PC-3 (cell line): Measurements from ENCODE around the gene TUBGCP3. TPM values are rescaled to one million over a fixed set of nuclear protein-coding genes. Genes with fewer than 3 reads are reported as not detected.

ENCODE experiments used
- ATAC-seq: fragments of 200-7000 bp; cut with Tn5 transposase; 2 replicates; pipeline ENCODE4 v1.9.1; 2020; ENCODE audit warnings: mild to moderate bottlenecking, moderate library complexity
- BruUV-seq: library from RNA; stranded (reverse); fragments of 400-500 nt; replicated peaks from 2 replicates; lab custom pipeline; 2021; lab: Mats Ljungman, UMichigan
- CTCF ChIA-PET: fragments of 300-600 bp; sonication (Branson Sonifier 250); formaldehyde crosslinking; loops from one replicate; lab custom pipeline; 2022; ENCODE audit warnings: antibody characterized with exemption; lab: Charles Lee
- POLR2A ChIA-PET: fragments of 300-600 bp; sonication (Branson Sonifier 250); formaldehyde crosslinking; loops from one replicate; lab custom pipeline; 2022; ENCODE audit warnings: antibody characterized with exemption; ENCODE audit not compliant: unreplicated experiment; lab: Charles Lee
- DNase-seq: peaks from one replicate; pipeline ENCODE4 v3.0.0-alpha.2; 2015
- H2AFZ ChIP-seq: fragments of 300-600 bp; sonication (generic); 2 replicates; pipeline ENCODE4 v1.6.0; 2016; ENCODE audit warnings: antibody characterized with exemption, low read length
- H3F3A ChIP-seq: fragments of 300-600 bp; sonication (generic); one replicate; pipeline ENCODE4 v1.6.0; 2017; ENCODE audit warnings: antibody characterized with exemption, low read length, control low read depth, mild to moderate bottlenecking; ENCODE audit not compliant: unreplicated experiment
- H3K27ac ChIP-seq: fragments of 300-600 bp; sonication (generic); 2 replicates; pipeline ENCODE4 v1.5.1; 2016; ENCODE audit warnings: mild to moderate bottlenecking, low read length
- H3K27me3 ChIP-seq: fragments of 300-600 bp; sonication (generic); 2 replicates; pipeline ENCODE4 v1.6.1; 2016; ENCODE audit warnings: low read length, mixed read lengths
- H3K36me3 ChIP-seq: fragments of 300-600 bp; sonication (generic); 2 replicates; pipeline ENCODE4 v1.6.1; 2016; ENCODE audit warnings: low read depth, mixed run types, low read length, mixed read lengths
- H3K4me1 ChIP-seq: fragments of 300-600 bp; sonication (generic); 2 replicates; pipeline ENCODE4 v1.5.1; 2016; ENCODE audit warnings: low read length; ENCODE audit not compliant: insufficient read depth
- H3K4me2 ChIP-seq: fragments of 300-600 bp; sonication (generic); 2 replicates; pipeline ENCODE4 v1.6.0; 2016; ENCODE audit warnings: low read length
- H3K4me3 ChIP-seq: fragments of 300-600 bp; sonication (generic); 2 replicates; pipeline ENCODE4 v1.5.1; 2016; ENCODE audit warnings: mild to moderate bottlenecking, low read length, mixed read lengths
- H3K79me2 ChIP-seq: fragments of 300-600 bp; sonication (generic); 2 replicates; pipeline ENCODE4 v1.6.1; 2017; ENCODE audit warnings: low read length, mixed read lengths
- H3K9ac ChIP-seq: fragments of 300-600 bp; sonication (generic); 2 replicates; pipeline ENCODE4 v1.6.0; 2016; ENCODE audit warnings: mild to moderate bottlenecking, low read length
- H3K9me2 ChIP-seq: fragments of 300-600 bp; sonication (generic); replicated peaks from 2 replicates; pipeline ENCODE4 v1.6.1; 2016; ENCODE audit warnings: mixed run types, low read length, mixed read lengths
- H3K9me3 ChIP-seq: fragments of 300-600 bp; sonication (generic); 2 replicates; pipeline ENCODE4 v1.6.1; 2016; ENCODE audit warnings: low read length, mixed read lengths
- H4K20me1 ChIP-seq: fragments of 300-600 bp; sonication (generic); 2 replicates; pipeline ENCODE4 v1.6.1; 2016; ENCODE audit warnings: low read length, mixed read lengths
- CTCF ChIP-seq: fragments of 300-600 bp; sonication (generic); conservative IDR thresholded peaks from 2 replicates; pipeline ENCODE4 v1.5.1; 2017; ENCODE audit warnings: antibody characterized with exemption, low read depth, mild to moderate bottlenecking, low read length
- EZH2 ChIP-seq: fragments of 300-600 bp; sonication (generic); IDR thresholded peaks from one replicate; pipeline ENCODE4 v1.6.1; 2017; ENCODE audit warnings: antibody characterized with exemption, mild to moderate bottlenecking, low read length; ENCODE audit not compliant: unreplicated experiment
- EZH2phosphoT487 ChIP-seq: fragments of 300-600 bp; sonication (generic); IDR thresholded peaks from 2 replicates; pipeline ENCODE4 v1.6.1; 2018; ENCODE audit warnings: mild to moderate bottlenecking, antibody characterized with exemption, low read length, borderline replicate concordance
- intact Hi-C: fragments of 100-400 bp; cut with micrococcal nuclease; formaldehyde crosslinking; loops from 2 replicates; pipeline ENCODE4 v1.9.0; 2023
- total RNA-seq: library from RNA; depleted of rRNA; stranded (reverse); fragments of >200 nt; gene quantifications from 2 replicates; pipeline ENCODE4 v1.2.3, GENCODE V29; 2014

The TUBGCP3 gene
- total RNA-seq, 1 experiment from 2014 or later: 25.8 TPM

GRCh38 chr13:112448621-112449544 lies 139.1 kb downstream of the TUBGCP3 start:
- Histone ChIP-seq H3K4me2 (no peak overlapping the region), H2AFZ (no peak overlapping the region), H3K4me3 (no peak overlapping the region), H3K27me3 (peaks cover 23% of the 10 kb centered on the region; the same call in 1 of the 2 replicates), H3K36me3 (no peaks in the 10 kb centered on the region), H3K4me1 (no peaks in the 10 kb centered on the region), H4K20me1 (no peaks in the 10 kb centered on the region), H3K9ac (no peak overlapping the region), H3F3A (no peaks in the 10 kb centered on the region), H3K9me3 (no peaks in the 10 kb centered on the region), H3K79me2 (no peaks in the 10 kb centered on the region), H3K27ac (no peak overlapping the region), H3K9me2 (no peaks in the 10 kb centered on the region)
- ATAC-seq: no peak
- ChIA-PET POLR2A (no interaction called here), CTCF (no interaction called here)
- intact Hi-C loops: no loop called here
- no peak for DNase-seq
- BruUV-seq: no TSS peak
- no peak for TF ChIP-seq EZH2
- no peak for TF ChIP-seq EZH2phosphoT487
- TF ChIP-seq CTCF: no peak

- peaks cover 28% of the 10 kb centered on the region for H3K27me3 ChIP-seq
- intact Hi-C loops: no loop called here
Observed at GRCh38 chr13:112447761-112448603, 140.0 kb downstream of the TUBGCP3 start.

More at GRCh38 chr13:112447761-112448603, 140.0 kb downstream of the TUBGCP3 start:
- POLR2A ChIA-PET: no interaction called here
- no TSS peak for BruUV-seq
- CTCF ChIA-PET: no interaction called here
- H3K4me2 ChIP-seq: no peak overlapping the region
- DNase-seq (no peak), ATAC-seq (no peak)
- no peak overlapping the region for H2AFZ ChIP-seq
- H4K20me1 ChIP-seq: no peaks in the 10 kb centered on the region
- H3K27ac ChIP-seq: no peak overlapping the region
- H3K4me1 ChIP-seq: no peaks in the 10 kb centered on the region
- H3K9ac ChIP-seq: no peak overlapping the region
- no peak overlapping the region for H3K4me3 ChIP-seq
- H3K9me2 ChIP-seq: no peaks in the 10 kb centered on the region
- no peaks in the 10 kb centered on the region for H3K36me3 ChIP-seq
- H3F3A ChIP-seq: no peaks in the 10 kb centered on the region
- TF ChIP-seq EZH2 (no peak), CTCF (no peak), EZH2phosphoT487 (no peak)
- no peaks in the 10 kb centered on the region for H3K9me3 ChIP-seq
- no peaks in the 10 kb centered on the region for H3K79me2 ChIP-seq
